Caco-2 (cell line): Measurements from ENCODE around the gene LSG1. TPM values are rescaled to one million over a fixed set of nuclear protein-coding genes. Genes with fewer than 3 reads are reported as not detected.
A peak's percentile ranks its signal among the peaks of the same experiment; 100 is the strongest.

ENCODE experiments used
- BruUV-seq: library from RNA; stranded (reverse); fragments of 400-500 nt; replicated peaks from 2 replicates; lab custom pipeline; 2021; lab: Mats Ljungman, UMichigan
- CTCF ChIA-PET: fragments of 300-600 bp; sonication (Branson Sonifier 250); formaldehyde crosslinking; loops from one replicate; lab custom pipeline; 2022; ENCODE audit warnings: antibody characterized with exemption; lab: Charles Lee
- POLR2A ChIA-PET: fragments of 300-600 bp; sonication (Branson Sonifier 250); formaldehyde crosslinking; loops from one replicate; lab custom pipeline; 2022; ENCODE audit warnings: antibody characterized with exemption; lab: Charles Lee
- DNase-seq, 2 experiments: peaks; one replicate each; pipeline versions ENCODE4 v3.0.0 to v3.0.0-alpha.2; 2020 to 2022
- H3K27me3 ChIP-seq: replicated peaks from 2 replicates; pipeline ENCODE4 v1.6.0; 2011; ENCODE audit warnings: low read length; ENCODE audit not compliant: control insufficient read depth, insufficient read depth
- H3K36me3 ChIP-seq: 2 replicates; pipeline ENCODE4 v1.5.1; 2011; ENCODE audit warnings: low read length; ENCODE audit not compliant: control insufficient read depth, insufficient read depth
- H3K4me1 ChIP-seq: fragments of 250-450 bp; sonication (Bioruptor Pico); 2 replicates; pipeline ENCODE4 v1.5.1; 2020; ENCODE audit warnings: mild to moderate bottlenecking
- H3K4me3 ChIP-seq: 2 replicates; pipeline ENCODE4 v1.5.1; 2011; ENCODE audit warnings: low read depth, mild to moderate bottlenecking, control low read depth, low read length
- H3K9me3 ChIP-seq: fragments of 250-450 bp; sonication (Bioruptor Pico); 2 replicates; pipeline ENCODE4 v1.5.1; 2020; ENCODE audit warnings: mild to moderate bottlenecking, moderate library complexity
- H3K27ac Mint-ChIP-seq: one replicate; pipeline ENCODE4 v1.8.0; 2022; ENCODE audit warnings: mixed read lengths; ENCODE audit not compliant: unreplicated experiment
- H3K27me3 Mint-ChIP-seq: one replicate; pipeline ENCODE4 v1.8.0; 2022; ENCODE audit warnings: mixed read lengths; ENCODE audit not compliant: insufficient read depth, unreplicated experiment
- H3K36me3 Mint-ChIP-seq: one replicate; pipeline ENCODE4 v1.8.0; 2022; ENCODE audit warnings: mild to moderate bottlenecking, mixed read lengths; ENCODE audit not compliant: insufficient read depth, unreplicated experiment
- H3K4me1 Mint-ChIP-seq: one replicate; pipeline ENCODE4 v1.8.0; 2022; ENCODE audit warnings: low read depth, mixed read lengths; ENCODE audit not compliant: unreplicated experiment
- H3K4me3 Mint-ChIP-seq: one replicate; pipeline ENCODE4 v1.8.0; 2022; ENCODE audit warnings: mild to moderate bottlenecking, moderate library complexity, mixed read lengths; ENCODE audit not compliant: unreplicated experiment
- H3K9me3 Mint-ChIP-seq: one replicate; pipeline ENCODE4 v1.8.0; 2022; ENCODE audit warnings: mixed read lengths; ENCODE audit not compliant: unreplicated experiment
- intact Hi-C: fragments of 100-400 bp; cut with micrococcal nuclease; formaldehyde crosslinking; loops from one replicate; pipeline ENCODE4 v1.10.0; 2022; ENCODE audit not compliant: unreplicated experiment
- total RNA-seq: library from RNA; stranded (reverse); gene quantifications from 2 replicates; pipeline ENCODE4 v1.2.3, GENCODE V29; 2022
- TF ChIP-seq, protein P1 (sequence below), 2 experiments: fragments of 200-600 bp in 1 of 2; IDR thresholded peaks; 1 replicate in 1 of 2; 2 replicates in 1 of 2; pipeline versions ENCODE4 v1.5.1 to v1.8.0; 2011 to 2022; ENCODE audit warnings: antibody characterized with exemption in 1 of 2, control low read depth in 1 of 2, inconsistent platforms in 1 of 2, low read depth in 1 of 2, low read length in 1 of 2, mild to moderate bottlenecking in 1 of 2, moderate library complexity in 1 of 2; ENCODE audit not compliant: insufficient read depth in 1 of 2, severe bottlenecking in 1 of 2, unreplicated experiment in 1 of 2

The LSG1 gene
- total RNA-seq, 1 experiment from 2014 or later: 48.0 TPM

DNA sequence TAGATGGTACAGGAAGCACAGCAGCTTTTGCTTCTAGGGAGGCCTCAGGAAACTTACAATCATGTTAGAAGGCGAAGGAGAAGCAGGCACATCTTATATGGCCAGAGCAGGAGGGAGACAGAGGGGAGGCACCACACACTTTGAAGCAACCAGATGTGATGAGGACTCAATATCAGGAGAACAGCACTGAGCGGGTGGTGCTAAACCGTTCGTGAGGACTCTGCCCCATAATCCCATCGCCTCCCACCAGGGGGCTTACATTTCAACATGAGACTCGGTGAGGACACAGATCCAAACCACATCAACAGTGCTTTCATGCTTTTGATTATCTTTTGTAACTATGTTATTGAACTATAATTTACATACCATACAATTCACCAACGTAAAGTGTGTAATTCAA is 31.2 kb downstream of the LSG1 start:
- no peaks in the 10 kb centered on the region for H3K9me3 Mint-ChIP-seq

DNA sequence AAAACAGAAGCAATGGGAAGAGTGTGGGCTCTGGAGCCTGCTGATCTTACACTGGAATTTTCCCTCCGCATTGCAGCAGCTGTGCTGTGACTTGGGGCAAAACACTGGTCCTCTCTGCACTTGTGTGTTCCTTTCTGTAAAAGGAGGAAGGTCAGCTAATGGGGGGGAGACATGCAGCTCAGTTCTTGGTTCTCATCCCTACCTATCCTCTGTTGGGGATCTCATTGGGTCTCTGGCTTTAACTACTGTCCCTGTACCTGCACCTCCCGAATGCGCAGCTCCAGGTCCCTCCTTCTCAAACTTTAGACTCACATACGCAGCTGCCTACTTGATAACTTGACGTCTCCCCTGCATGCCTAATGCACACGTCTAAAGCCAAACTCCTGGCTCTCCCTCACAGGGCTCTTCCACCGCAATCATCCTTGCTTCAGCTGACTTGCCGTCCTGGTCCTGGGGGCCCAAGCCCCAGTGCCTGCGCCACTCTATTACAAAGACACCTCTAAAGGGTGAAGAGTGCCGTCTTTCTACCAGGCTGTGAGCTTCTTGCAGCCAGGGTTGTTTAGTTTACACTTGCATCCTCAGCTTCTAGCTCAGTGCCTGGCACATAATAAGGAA is 32.9 kb downstream of the LSG1 start:
- no peaks in the 10 kb centered on the region; the same call in none of the 2 replicates for H3K36me3 ChIP-seq
- Mint-ChIP-seq H3K27me3 (no peaks in the 10 kb centered on the region), H3K27ac (no peak overlapping the region), H3K4me3 (no peak overlapping the region), H3K9me3 (no peaks in the 10 kb centered on the region), H3K4me1 (no peaks in the 10 kb centered on the region), H3K36me3 (peaks cover 20% of the 10 kb centered on the region)
- no peaks in the 10 kb centered on the region for H3K4me1 ChIP-seq
- no peaks in the 10 kb centered on the region for H3K27me3 ChIP-seq
- no peak for DNase-seq
- TF ChIP-seq, protein P1, sequence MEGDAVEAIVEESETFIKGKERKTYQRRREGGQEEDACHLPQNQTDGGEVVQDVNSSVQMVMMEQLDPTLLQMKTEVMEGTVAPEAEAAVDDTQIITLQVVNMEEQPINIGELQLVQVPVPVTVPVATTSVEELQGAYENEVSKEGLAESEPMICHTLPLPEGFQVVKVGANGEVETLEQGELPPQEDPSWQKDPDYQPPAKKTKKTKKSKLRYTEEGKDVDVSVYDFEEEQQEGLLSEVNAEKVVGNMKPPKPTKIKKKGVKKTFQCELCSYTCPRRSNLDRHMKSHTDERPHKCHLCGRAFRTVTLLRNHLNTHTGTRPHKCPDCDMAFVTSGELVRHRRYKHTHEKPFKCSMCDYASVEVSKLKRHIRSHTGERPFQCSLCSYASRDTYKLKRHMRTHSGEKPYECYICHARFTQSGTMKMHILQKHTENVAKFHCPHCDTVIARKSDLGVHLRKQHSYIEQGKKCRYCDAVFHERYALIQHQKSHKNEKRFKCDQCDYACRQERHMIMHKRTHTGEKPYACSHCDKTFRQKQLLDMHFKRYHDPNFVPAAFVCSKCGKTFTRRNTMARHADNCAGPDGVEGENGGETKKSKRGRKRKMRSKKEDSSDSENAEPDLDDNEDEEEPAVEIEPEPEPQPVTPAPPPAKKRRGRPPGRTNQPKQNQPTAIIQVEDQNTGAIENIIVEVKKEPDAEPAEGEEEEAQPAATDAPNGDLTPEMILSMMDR (IDR thresholded peaks at IDR 0.05; ENCODE audit: insufficient read depth in 1 of 2, low read depth in 1 of 2, low read length in 1 of 2, severe bottlenecking in 1 of 2, unreplicated experiment in 1 of 2): no peak
- H3K4me3 ChIP-seq: no peak overlapping the region
- intact Hi-C loops: no loop called here
- no peaks in the 10 kb centered on the region for H3K9me3 ChIP-seq
- ChIA-PET CTCF (interaction anchor here (0.7 to 1.4 kb wide), 2 partner anchors 35 to 45 kb away, joined by 4 to 5 read pairs; no protein-coding TSS in a partner anchor), POLR2A (interaction anchor here (0.6 kb wide), 1 partner anchor 72 kb away, joined by 5 read pairs; no protein-coding TSS in a partner anchor)
- BruUV-seq: no TSS peak

More for the DNA sequence above, 31.2 kb downstream of the LSG1 start:
- H3K36me3 ChIP-seq: no peaks in the 10 kb centered on the region; the same call in none of the 2 replicates
- ChIA-PET POLR2A (no interaction called here), CTCF (interaction anchor here (0.7 kb wide), 1 partner anchor 264 kb away, joined by 5 read pairs; no protein-coding TSS in a partner anchor)
- no peaks in the 10 kb centered on the region for H3K27me3 Mint-ChIP-seq
- H3K9me3 ChIP-seq: no peaks in the 10 kb centered on the region
- no peaks in the 10 kb centered on the region for H3K4me1 ChIP-seq
- DNase-seq: peak in 1 of 2 experiments; percentile 47
- no TSS peak for BruUV-seq
- no peaks in the 10 kb centered on the region for H3K4me1 Mint-ChIP-seq
- H3K27ac Mint-ChIP-seq: no peak overlapping the region
- H3K4me3 Mint-ChIP-seq: no peak overlapping the region
- intact Hi-C loops: no loop called here
- H3K36me3 Mint-ChIP-seq: peaks cover 32% of the 10 kb centered on the region
- no peaks in the 10 kb centered on the region for H3K27me3 ChIP-seq
- no peak overlapping the region for H3K4me3 ChIP-seq
- TF ChIP-seq, protein P1 (IDR thresholded peaks at IDR 0.05; ENCODE audit: insufficient read depth in 1 of 2, low read depth in 1 of 2, low read length in 1 of 2, severe bottlenecking in 1 of 2, unreplicated experiment in 1 of 2): peak; percentile 29 to 42

DNA sequence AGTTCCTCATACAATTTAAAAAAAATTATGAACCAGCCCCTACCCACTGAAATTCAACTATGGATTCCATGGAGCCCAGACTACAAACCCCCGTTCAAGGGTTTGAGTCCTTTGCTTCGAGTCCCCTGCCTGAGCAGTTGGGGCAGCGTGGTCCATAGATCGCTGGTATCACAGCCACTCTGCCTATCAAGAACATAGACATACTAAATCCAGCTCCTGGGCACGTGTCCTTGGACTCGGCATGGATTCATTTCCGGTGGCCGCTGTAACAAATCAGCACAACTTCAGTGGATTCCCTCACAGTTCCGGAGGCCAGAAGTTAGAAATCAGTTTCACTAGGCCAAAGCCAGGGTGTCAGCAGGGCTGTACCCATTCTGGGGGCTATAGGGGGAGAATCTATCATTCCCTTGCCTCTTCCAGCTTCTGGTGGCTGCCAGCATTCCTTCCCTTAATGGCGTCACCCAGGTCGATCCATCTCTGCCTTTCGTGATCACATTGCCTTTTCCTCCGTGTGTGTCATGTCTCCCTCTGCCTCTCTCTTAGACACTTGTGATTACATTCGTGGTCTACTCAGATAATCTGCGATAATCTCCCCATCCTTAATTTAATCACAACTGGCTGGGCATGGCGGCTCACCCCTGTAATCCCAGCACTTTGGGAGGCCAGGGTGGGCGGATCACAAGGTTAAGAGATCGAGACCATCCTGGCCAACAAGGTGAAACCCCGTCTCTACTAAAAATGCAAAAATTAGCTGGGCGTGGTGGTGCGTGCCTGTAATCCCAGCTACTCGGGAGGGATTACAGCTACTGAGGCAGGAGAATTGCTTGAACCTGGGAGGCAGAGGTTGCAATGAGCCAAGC is 34.2 kb downstream of the LSG1 start:
- no peak overlapping the region for H3K27ac Mint-ChIP-seq
- H3K27me3 Mint-ChIP-seq: no peaks in the 10 kb centered on the region
- H3K9me3 Mint-ChIP-seq: no peaks in the 10 kb centered on the region
- DNase-seq: no peak
- no peaks in the 10 kb centered on the region; the same call in none of the 2 replicates for H3K36me3 ChIP-seq
- no peak overlapping the region for H3K4me3 ChIP-seq
- peaks cover 19% of the 10 kb centered on the region for H3K36me3 Mint-ChIP-seq
- H3K4me1 ChIP-seq: no peaks in the 10 kb centered on the region
- no peaks in the 10 kb centered on the region for H3K4me1 Mint-ChIP-seq
- TF ChIP-seq, protein P1 (IDR thresholded peaks at IDR 0.05; ENCODE audit: insufficient read depth in 1 of 2, low read depth in 1 of 2, low read length in 1 of 2, severe bottlenecking in 1 of 2, unreplicated experiment in 1 of 2): no peak
- H3K4me3 Mint-ChIP-seq: no peak overlapping the region
- no peaks in the 10 kb centered on the region for H3K9me3 ChIP-seq
- ChIA-PET POLR2A (no interaction called here), CTCF (interaction anchor here (1.4 kb wide), 1 partner anchor 43 kb away, joined by 4 read pairs; no protein-coding TSS in a partner anchor)
- intact Hi-C loops: no loop called here
- H3K27me3 ChIP-seq: no peaks in the 10 kb centered on the region
- no TSS peak for BruUV-seq
